Sciatic nerve (tissue), 2 donors: Measurements from ENCODE around the gene AP1G2. TPM values are rescaled to one million over a fixed set of nuclear protein-coding genes. Genes with fewer than 3 reads are reported as not detected.

ENCODE experiments used
- ATAC-seq: fragments of 200-7000 bp; cut with Tn5 transposase; one replicate; pipeline ENCODE4 v1.9.1; 2020; ENCODE audit warnings: mild to moderate bottlenecking, moderate library complexity
- DNase-seq: peaks from one replicate; pipeline ENCODE4 v3.0.0-alpha.2; 2020; ENCODE audit warnings: low spot score
- intact Hi-C: fragments of 100-400 bp; cut with DNase I; formaldehyde crosslinking; loops from one replicate; pipeline ENCODE4 v1.14.2; 2022
- total RNA-seq: library from RNA; stranded (reverse); fragmentation: NEBNext Ultra II Directional; extraction: Animal tissue kit (Norgen Biotek cat#: 25700); gene quantifications from one replicate; pipeline ENCODE4 v1.2.1, GENCODE V29; 2021
- donor health status: DM: no; HTN: no; CAD: no.
- donor health status: DM: no; HTN: no; CAD: no.

The AP1G2 gene
- total RNA-seq, 1 donor from 2014 or later, result 59.6 TPM

DNA sequence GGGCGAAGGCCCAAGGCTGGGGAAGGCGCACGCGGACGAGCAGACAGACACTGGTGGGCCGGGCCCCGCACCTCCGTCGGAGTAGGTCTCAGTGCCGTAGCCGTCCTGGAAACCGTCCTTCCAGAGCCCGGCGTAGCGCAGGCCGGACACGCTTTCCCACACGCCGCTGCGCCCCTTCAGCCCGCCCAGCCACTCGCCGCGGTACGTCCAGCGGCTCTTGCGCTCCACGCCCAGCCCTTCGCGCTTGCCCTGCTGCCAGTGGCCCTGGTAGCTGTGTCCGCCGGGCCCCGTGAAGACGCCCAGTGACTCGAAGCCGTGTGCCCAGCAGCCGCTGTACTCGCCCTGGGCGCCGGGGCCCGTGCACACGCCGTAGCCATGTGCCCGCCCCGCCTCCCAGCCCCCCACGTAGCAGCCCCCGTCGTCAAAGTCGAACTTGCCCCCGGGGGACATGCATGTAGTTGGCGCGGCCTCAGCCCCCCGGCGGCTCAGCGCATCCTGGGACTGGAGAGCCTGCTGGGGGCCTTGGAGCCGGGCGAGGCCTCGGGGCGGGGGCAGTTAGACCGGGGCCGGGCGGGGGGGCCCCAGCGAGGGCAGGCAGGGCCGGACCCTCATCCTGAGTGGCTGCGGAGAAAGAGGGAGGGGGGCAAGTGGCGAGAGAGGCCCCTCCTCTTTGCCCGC lies 9.6 kb upstream of the AP1G2 start:
- ATAC-seq (peak; percentile 46), DNase-seq (no peak)
- intact Hi-C loops, result no loop called here

DNA sequence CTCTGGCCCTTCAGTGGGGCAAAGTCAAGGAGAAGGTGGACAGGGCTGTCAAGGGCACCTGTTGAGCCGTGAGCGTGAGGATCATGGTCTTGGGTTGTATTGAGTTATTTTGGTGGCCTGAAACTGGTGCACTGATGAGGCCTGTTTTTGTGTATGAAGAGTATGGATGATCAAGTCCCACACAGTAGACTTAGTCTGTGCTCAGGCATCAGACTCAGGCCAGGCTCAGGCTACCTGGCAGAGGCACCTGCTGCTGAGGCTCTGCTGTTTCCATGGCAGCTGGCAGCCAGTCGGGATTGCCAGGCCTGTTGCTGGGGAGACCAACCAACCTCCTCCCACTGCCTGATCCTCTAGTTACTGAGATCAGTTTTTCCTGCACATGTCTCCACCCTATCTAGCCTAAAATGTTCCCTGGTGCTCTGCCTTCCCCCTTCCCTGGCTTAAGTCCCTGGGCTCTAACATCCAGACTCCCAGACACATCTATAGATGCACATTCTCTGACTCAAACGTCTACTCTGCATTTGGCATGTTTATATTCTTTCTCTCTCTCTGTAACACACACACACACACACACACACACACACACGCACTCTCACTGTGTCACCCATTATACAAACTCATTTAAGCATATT lies 5.9 kb upstream of the AP1G2 start:
- ATAC-seq (no peak), DNase-seq (no peak)
- intact Hi-C loops, result no loop called here

DNA sequence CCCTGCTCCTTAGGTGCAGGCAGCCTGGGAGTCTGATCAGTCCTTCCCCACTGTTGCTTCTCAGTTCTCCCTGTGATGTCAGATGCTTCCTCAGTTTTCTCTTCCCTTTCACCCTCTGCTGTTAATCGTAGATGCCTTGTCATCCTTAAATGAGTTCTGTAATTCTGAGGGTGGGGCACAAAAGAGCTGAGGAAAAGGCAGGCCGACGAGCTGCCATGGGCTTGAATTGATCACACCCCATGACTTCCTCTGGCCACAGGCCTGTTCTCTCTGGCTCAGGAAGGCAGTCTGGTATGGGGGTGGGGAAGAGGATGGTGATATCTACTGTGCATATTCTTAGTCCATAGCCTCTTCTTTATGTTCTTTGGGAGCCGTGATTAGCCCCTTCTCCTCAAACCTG lies 5.2 kb upstream of the AP1G2 start:
- intact Hi-C loops, result no loop called here
- DNase-seq, result no peak
- ATAC-seq, result peak; percentile 47

DNA sequence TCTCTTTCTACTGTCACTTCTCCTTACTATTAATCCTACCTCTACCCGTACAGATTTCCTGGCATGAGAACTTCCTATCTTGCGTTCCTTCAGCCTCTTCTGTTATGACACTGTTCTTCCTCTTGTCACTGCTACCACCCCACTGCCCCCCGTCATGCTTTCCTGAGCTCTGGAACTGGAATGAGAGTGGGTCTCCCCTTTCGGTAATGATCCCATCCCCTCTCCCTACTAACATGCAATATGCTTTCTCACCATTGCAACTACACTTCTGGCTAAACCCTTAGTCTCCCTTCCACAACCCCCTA lies 4.9 kb upstream of the AP1G2 start:
- ATAC-seq, result no peak

DNA sequence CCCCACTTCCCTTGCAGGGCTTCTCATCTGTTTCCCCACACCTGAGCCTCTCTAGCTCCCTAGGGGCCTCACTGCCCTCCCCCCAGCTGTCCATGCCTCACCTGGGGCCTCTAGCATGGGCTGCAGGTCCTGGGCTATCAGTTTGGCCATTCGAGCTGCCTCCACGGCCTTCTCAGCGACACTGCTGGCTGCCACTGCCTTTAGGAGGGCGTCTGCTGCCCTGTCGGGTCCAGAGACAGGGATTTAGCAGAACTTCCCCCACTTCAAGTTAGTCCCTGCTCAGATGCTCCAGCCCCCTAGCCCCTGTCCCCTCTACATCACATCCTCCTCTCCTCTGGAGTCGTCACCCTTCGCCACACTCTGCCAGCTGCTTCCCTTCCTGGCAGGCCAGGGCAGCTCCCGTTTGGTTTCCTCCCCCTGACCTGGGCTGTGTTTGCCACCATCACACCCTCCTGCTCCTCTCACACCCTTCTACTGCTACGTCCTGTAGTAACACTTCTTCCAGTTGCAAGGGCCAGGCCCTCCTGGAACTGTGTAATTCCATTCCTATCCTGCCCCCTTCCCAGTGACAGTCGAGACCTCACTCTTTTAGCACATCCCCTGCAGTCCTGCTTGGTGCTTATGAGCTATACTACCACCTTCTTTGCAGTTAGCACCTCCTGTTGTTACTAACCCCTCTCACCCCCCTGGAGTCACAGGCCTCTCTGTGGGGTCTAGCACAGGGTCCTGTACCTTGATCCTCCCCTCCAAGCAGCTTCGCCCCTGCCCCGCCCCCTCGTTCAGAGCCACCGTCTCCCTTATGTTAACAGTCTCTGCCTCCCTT lies 4.3 kb upstream of the AP1G2 start:
- ATAC-seq (no peak), DNase-seq (no peak)
- intact Hi-C loops, result no loop called here

More for the DNA sequence above, 4.9 kb upstream of the AP1G2 start:
- intact Hi-C loops, result no loop called here
- DNase-seq, result no peak

DNA sequence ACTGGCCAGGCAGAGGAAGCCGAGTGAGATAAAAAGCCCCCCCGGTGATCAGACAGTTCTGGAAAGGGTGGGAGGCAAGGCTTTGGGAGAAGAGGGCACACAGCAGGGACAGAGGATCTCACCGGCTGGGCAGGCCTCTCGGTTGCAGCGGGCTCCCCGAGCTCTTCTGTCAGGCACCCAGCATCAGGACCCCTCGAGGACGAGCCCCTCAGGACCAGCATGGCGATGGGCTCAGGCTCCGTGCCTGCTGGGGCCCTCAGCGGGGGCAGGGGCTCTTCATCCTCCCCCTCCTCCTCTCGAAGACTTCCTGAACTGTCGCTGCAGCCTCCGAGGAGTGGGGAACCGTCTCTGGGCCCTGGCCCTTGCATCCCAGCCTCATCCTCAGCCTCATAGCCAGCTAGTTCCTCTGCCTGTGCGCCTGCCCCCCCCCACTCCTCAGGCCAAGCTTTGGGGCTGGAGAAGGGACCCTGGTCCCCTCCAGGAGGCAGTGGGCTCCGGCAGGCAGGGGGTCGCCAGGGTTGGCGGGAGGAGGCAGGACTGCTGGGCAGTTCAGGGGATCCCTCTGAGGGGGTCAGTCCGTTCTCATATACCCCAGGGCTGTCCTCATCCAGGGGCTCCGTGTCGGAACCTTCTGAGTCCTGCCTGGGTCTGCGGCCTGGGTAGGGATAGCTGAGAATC lies 3.4 kb upstream of the AP1G2 start:
- DNase-seq (no peak), ATAC-seq (no peak)
- intact Hi-C loops, result no loop called here

DNA sequence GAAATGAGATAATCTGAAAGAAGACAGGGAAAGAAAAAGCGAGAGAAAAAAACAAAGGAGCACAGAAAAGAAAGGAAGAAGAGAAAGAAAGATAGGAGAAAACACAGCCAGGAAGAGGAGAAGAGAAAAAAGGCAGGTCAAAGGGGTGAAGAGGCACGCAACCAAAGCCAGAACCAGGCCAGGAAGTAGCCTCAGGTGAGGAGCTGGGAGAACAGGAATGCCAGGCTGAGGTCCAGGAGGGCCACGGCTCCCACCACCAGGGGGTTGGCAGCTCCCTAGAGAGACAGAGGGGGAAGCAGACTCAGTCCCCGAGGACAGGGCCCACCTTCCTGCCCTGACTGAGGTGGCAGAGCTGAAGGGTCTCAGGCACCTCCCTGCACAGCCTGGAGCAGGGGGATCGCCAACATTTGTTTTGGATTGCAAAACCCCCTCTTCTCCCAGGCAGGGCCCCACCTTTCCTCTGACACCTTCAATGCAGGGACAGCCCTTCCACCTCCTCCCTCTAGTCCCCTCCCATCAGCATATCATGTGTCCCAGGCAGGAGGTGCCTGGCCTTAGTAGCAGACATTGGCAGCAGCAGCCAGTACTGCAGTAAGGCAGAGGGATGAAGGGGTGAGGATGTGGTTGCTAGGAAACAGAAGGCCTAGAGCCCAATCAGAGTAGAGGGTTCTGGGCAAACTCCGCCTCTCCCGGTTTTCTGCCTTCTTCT lies 2.0 kb upstream of the AP1G2 start:
- no peak for DNase-seq
- intact Hi-C loops, result loop anchor here (10.0 kb wide), 1 partner anchor 245 kb away; the partner anchor contains the start of gene PABPN1

DNA sequence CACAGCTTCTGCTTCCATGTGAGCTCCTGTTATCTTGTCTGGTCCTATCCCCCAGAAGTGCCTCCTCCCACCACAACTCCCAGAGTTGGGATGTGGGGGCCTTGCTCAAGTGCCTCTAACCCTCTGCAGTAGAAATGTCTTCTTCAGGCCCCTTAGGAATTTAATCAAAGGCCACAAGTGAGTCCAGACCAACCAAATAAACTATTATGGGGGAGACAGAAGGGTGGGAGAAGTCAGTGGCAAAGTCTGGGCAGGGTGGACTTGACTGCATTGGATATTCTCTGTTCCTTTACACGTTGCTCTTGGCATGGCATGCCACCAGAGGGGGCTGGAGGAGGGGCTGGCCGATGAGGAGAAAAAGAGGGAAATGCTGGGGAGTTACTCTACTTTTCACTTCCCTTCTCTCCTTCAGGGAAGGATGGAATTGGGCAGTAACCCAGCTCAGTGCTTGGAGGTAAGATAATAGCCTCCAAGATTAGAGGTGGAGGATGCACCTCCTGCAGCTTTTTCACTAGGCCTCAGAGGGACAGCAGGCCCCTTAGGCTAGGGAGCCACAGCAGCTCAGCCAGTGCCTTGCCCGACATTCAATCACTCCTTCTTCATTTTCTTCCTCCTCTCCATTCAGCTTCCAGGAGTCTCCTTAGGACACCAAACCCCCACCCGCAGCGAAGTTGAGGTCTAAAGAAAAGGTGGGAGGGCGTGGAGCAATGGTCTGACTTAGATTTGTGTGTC lies 1.2 kb upstream of the AP1G2 start:
- intact Hi-C loops, result loop anchor here (10.0 kb wide), 1 partner anchor 244 kb away; the partner anchor contains the start of gene PABPN1
- no peak for DNase-seq
- no peak for ATAC-seq

More for the DNA sequence above, 2.0 kb upstream of the AP1G2 start:
- ATAC-seq, result no peak

DNA sequence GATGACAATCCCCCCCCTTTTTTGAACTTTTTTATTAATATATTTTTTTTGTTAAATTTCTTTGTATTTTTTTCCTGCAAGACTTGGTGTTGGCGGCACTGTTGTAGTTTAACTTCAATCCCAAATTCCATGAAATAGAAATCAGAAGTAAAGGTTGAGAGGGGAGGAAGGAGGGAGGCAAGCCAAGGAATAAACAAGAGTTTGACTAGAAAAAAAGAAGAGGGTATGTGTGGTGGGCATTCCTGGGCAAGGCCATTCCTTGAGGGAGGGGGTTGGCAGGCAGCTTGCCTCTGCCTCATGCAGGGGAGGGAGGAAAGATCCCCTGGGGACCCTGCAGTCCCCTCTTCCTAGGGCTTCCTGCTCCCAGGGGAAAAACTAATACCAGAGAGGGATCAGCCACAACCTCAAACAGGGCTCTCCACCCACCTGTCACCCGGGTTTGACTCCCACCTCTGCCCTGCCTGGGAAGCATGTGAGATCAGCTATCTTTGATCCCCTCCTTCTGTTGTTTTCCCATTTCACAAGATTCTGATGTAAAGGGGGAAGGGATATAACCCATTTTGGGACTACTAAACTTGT lies 519 bp upstream of the AP1G2 start:
- ATAC-seq (no peak), DNase-seq (no peak)
- intact Hi-C loops, result loop anchor here (10.0 kb wide), 1 partner anchor 243 kb away; the partner anchor contains the start of gene PABPN1

DNA sequence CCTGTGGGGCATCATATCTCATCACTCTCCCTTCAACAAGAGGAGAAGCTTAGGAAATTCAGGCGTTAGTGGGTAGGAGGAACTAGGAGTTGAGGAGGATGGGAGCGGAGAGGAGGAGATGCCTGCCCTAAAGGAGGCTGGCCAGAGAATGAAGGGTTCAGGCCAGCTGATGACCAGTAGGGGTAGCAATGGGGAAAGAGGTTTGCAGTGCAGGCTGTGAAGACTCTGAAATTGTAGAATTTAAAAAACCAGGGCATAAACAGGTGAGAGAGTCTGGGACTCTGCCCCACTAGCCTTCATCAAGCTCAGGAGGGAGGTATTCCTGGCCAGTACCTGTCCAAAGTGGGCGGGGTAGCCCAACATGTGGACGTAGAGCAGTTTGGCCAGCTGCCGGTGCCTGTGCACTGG lies 809 bp downstream of the AP1G2 start:
- peak; percentile 37 for ATAC-seq

DNA sequence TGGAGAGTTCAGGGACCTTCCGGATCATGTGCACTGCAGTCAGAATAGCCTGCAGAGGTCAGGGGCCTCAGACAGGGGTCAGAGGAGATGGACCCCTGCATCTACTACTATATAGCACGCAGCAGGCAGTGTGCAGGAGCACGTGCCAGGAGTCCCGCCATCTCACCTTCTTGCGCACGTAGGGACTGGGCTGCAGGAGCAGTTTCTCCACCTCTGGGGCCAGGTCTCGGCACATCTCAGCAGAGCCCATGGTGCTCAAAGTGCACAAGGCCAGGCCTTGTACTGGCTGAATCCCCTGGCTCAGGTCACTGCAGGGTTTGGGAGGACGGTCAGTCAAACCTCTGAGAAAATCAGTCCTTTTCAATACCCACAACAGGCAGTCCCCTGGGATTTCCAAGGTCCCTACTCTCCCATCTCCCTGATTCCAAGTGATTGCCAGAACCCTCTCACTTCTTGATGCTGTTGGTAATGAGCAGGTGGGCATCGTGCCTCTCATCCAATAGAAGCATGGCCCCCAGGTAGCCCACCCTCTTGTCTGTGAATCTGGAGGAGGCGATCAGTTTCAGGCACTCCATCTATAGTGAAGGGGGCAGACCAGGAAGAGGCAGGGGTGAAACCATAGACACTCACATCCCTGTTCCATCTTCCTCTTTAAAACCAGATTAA lies 1.3 kb downstream of the AP1G2 start:
- intact Hi-C loops, result loop anchor here (10.0 kb wide), 1 partner anchor 241 kb away; the partner anchor contains the start of gene PABPN1
- no peak for DNase-seq
- ATAC-seq, result no peak

More for the DNA sequence above, 809 bp downstream of the AP1G2 start:
- intact Hi-C loops, result loop anchor here (10.0 kb wide), 1 partner anchor 242 kb away; the partner anchor contains the start of gene PABPN1
- DNase-seq, result no peak

DNA sequence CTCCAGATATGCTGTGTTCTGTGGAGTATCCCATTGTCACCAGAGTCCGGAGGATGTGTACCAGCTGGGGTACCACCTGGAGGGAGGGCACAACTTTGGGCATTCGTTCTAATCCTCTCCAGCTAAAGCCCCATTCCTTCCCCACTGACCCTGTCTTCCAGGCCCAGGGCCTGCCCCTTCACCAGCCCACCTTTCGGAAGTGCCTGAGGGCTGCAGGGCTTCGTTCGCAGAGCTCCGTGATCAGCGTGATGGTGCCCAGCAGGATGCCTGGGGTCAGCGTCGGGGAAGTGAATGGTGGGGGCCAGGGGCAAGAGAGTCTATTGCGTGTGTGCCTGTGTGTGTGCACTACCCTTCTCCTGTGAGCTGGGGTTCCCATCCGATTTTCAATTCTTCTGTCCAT lies 2.0 kb downstream of the AP1G2 start:
- intact Hi-C loops, result loop anchor here (10.0 kb wide), 1 partner anchor 241 kb away; the partner anchor contains the start of gene PABPN1
- ATAC-seq (no peak), DNase-seq (no peak)

DNA sequence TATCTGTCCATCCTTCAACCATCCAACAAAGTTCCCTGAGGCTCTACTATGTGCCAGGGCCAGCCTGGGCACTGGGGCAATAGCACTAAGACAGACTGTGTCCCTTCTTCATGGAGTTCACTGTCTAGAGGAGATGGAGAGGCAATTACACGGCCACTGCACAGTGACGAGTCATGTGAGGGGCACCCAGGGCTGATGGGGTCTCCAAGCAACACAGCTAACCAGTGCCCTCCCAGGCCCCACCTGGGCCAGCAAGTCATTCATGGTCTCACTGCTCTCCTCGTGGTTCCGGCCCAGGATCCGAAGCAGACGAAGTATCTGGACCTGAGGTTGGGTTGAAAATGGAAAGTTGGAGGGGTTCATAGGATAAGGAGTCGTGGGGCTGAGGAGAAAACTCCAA lies 2.7 kb downstream of the AP1G2 start:
- ATAC-seq, result no peak
- intact Hi-C loops, result loop anchor here (5.0 to 10.0 kb wide), 2 partner anchors 83 to 240 kb away; partner anchors contain the start of gene PABPN1
- DNase-seq, result no peak

DNA sequence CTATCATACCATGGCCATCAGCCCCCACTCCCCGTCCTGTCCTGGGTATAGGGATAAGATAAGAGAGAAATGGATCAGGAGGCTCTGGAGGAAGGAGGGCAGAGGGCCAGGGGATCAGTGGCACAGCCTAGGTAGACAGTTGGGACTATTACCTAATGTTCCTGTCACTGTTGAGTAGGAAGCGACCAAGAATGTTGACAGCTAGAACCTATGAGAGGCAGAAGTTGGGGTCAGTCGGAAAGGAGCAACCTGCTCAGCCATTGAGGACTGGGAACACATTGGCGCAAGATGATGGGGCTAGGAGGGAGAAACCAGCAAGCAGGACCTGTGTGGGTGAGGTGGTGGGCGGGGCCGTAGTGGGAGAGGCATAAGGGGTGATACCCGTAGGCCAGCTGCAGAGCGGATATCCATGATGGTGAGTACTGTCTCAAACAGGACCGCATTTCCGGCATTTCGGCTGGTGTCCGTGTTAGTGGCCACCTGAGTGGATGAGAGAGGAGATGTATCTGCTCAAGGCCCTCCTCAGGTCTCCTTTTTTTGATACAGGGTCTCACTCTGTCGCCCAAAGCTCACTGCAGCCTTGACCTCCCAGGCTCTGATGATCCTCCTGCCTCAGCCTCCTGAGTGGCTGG lies 3.3 kb downstream of the AP1G2 start:
- intact Hi-C loops, result loop anchor here (5.0 to 10.0 kb wide), 2 partner anchors 82 to 239 kb away; partner anchors contain the start of gene PABPN1
- ATAC-seq, result no peak
- no peak for DNase-seq

DNA sequence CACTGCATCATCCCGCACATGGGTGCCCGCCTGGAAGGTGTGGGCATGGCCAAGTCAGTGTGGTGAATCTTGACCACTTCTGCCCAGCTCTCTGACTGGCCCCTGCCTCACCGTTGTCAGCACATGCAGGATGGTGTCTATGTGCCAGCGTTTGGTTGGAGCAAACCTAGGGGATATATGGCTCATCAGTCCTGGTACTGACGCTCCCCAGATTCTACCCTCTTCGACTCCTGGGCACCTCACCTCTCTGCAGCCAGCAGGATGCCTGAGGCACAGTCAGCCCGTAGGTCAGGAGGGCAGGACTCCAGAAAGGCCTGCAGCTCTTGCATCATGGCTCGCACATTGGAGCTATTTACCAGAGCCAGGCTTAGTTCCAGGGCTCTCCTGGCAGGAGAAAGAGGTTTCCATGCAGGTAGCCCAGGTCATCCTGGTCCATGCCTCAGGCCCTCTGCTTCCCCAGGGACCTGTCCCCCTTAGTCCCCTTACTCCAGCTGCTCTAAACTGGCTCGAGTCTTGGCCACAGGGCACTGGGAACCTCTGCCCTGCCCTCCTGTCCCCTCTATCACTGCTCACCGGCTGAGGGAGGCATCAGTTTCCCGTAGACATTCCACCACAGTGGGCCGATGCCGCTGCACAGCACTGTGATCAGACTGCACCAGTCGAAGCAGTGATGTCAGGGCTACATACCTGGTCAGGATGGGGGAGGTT lies 4.0 kb downstream of the AP1G2 start:
- DNase-seq, result no peak
- intact Hi-C loops, result loop anchor here (5.0 to 10.0 kb wide), 2 partner anchors 81 to 239 kb away; partner anchors contain the start of gene PABPN1
- ATAC-seq, result no peak
